Measurements from ENCODE around the gene HHIPL1.
A peak's percentile ranks its signal among the peaks of the same experiment; 100 is the strongest.

Gene HHIPL1

GRCh38 chr14:99681101-99681831, 36.3 kb downstream of the HHIPL1 start:
- no peak overlapping the region for H3K4me3 ChIP-seq (ENCODE audit: low read length in 2 of 2)
- no peak overlapping the region for H3K27ac ChIP-seq (ENCODE audit: low read depth in 2 of 2, low read length in 2 of 2)
- no peaks in the 10 kb centered on the region for H3K36me3 ChIP-seq (ENCODE audit: control insufficient read depth in 2 of 2, insufficient read depth in 2 of 2, low read length in 2 of 2)
- H3K9ac ChIP-seq (ENCODE audit: low read depth in 1 of 2, low read length in 2 of 2), result no peak overlapping the region
- H3K9me3 ChIP-seq (ENCODE audit: control insufficient read depth in 2 of 2, low read length in 2 of 2), result peaks cover 0 to 9% of the 10 kb centered on the region in 2 donors
- peaks cover 8% of the 10 kb centered on the region in 2 donors for H3K27me3 ChIP-seq (ENCODE audit: control insufficient read depth in 2 of 2, insufficient read depth in 2 of 2, low read length in 2 of 2)
- H3K4me1 ChIP-seq (ENCODE audit: control insufficient read depth in 2 of 2, insufficient read depth in 2 of 2, low read length in 2 of 2), result peaks cover 12% of the 10 kb centered on the region in 2 donors

- peaks cover 0 to 9% of the 10 kb centered on the region in 2 donors for H3K9me3 ChIP-seq (ENCODE audit: control insufficient read depth in 2 of 2, low read length in 2 of 2)
- no peak overlapping the region for H3K9ac ChIP-seq (ENCODE audit: low read depth in 1 of 2, low read length in 2 of 2)
- H3K36me3 ChIP-seq (ENCODE audit: control insufficient read depth in 2 of 2, insufficient read depth in 2 of 2, low read length in 2 of 2), result no peaks in the 10 kb centered on the region
- peaks cover 12% of the 10 kb centered on the region in 2 donors for H3K4me1 ChIP-seq (ENCODE audit: control insufficient read depth in 2 of 2, insufficient read depth in 2 of 2, low read length in 2 of 2)
- H3K27me3 ChIP-seq (ENCODE audit: control insufficient read depth in 2 of 2, insufficient read depth in 2 of 2, low read length in 2 of 2), result peaks cover 8% of the 10 kb centered on the region in 2 donors
- no peak overlapping the region for H3K4me3 ChIP-seq (ENCODE audit: low read length in 2 of 2)
- no peak overlapping the region for H3K27ac ChIP-seq (ENCODE audit: low read depth in 2 of 2, low read length in 2 of 2)
These were observed 36.9 kb downstream of the HHIPL1 start for GRCh38 chr14:99681832-99682148.

- Histone ChIP-seq H3K4me1 (ENCODE audit: control insufficient read depth in 2 of 2, insufficient read depth in 2 of 2, low read length in 2 of 2) (peaks cover 12% of the 10 kb centered on the region in 2 donors), H3K9ac (ENCODE audit: low read depth in 1 of 2, low read length in 2 of 2) (peak overlapping the region; percentile 63 to 65), H3K27ac (ENCODE audit: low read depth in 2 of 2, low read length in 2 of 2) (peak overlapping the region; percentile 51 to 74), H3K4me3 (ENCODE audit: low read length in 2 of 2) (peak overlapping the region; percentile 76 to 83), H3K27me3 (ENCODE audit: control insufficient read depth in 2 of 2, insufficient read depth in 2 of 2, low read length in 2 of 2) (peaks cover 8 to 10% of the 10 kb centered on the region in 2 donors), H3K36me3 (ENCODE audit: control insufficient read depth in 2 of 2, insufficient read depth in 2 of 2, low read length in 2 of 2) (no peaks in the 10 kb centered on the region), H3K9me3 (ENCODE audit: control insufficient read depth in 2 of 2, low read length in 2 of 2) (peaks cover 0 to 4% of the 10 kb centered on the region in 2 donors)
These were observed 38.1 kb downstream of the HHIPL1 start for GRCh38 chr14:99682809-99683618.

GRCh38 chr14:99683619-99684409, 38.9 kb downstream of the HHIPL1 start, which contains the start of gene CYP46A1:
CYP46A1 (plus strand) TSS chr14:99684298; CDS start chr14:99684418, 120 bp downstream.
- Histone ChIP-seq H3K9ac (ENCODE audit: low read depth in 1 of 2, low read length in 2 of 2) (peak within 1 kb of the TSS; percentile 63 to 65), H3K4me3 (ENCODE audit: low read length in 2 of 2) (peak within 1 kb of the TSS; percentile 76 to 83), H3K9me3 (ENCODE audit: control insufficient read depth in 2 of 2, low read length in 2 of 2) (no peaks in the 10 kb centered on the region), H3K27me3 (ENCODE audit: control insufficient read depth in 2 of 2, insufficient read depth in 2 of 2, low read length in 2 of 2) (peaks cover 8 to 14% of the 10 kb centered on the region in 2 donors), H3K4me1 (ENCODE audit: control insufficient read depth in 2 of 2, insufficient read depth in 2 of 2, low read length in 2 of 2) (peaks cover 12% of the 10 kb centered on the region in 2 donors), H3K27ac (ENCODE audit: low read depth in 2 of 2, low read length in 2 of 2) (peak within 1 kb of the TSS; percentile 51 to 74), H3K36me3 (ENCODE audit: control insufficient read depth in 2 of 2, insufficient read depth in 2 of 2, low read length in 2 of 2) (no peaks in the 10 kb centered on the region)

- H3K4me3 ChIP-seq (ENCODE audit: low read length in 2 of 2), result peak overlapping the region; percentile 64 to 65
- H3K27ac ChIP-seq (ENCODE audit: low read depth in 2 of 2, low read length in 2 of 2), result no peak overlapping the region
- peak overlapping the region; percentile 5 to 36 for H3K9ac ChIP-seq (ENCODE audit: low read depth in 1 of 2, low read length in 2 of 2)
- H3K36me3 ChIP-seq (ENCODE audit: control insufficient read depth in 2 of 2, insufficient read depth in 2 of 2, low read length in 2 of 2), result no peaks in the 10 kb centered on the region
- H3K4me1 ChIP-seq (ENCODE audit: control insufficient read depth in 2 of 2, insufficient read depth in 2 of 2, low read length in 2 of 2), result peaks cover 12% of the 10 kb centered on the region in 2 donors
- no peaks in the 10 kb centered on the region for H3K9me3 ChIP-seq (ENCODE audit: control insufficient read depth in 2 of 2, low read length in 2 of 2)
- H3K27me3 ChIP-seq (ENCODE audit: control insufficient read depth in 2 of 2, insufficient read depth in 2 of 2, low read length in 2 of 2), result peaks cover 8 to 17% of the 10 kb centered on the region in 2 donors
These were observed 39.5 kb downstream of the HHIPL1 start for GRCh38 chr14:99684410-99684934.

GRCh38 chr14:99685151-99685591, 40.2 kb downstream of the HHIPL1 start:
- peaks cover 12% of the 10 kb centered on the region in 2 donors for H3K4me1 ChIP-seq (ENCODE audit: control insufficient read depth in 2 of 2, insufficient read depth in 2 of 2, low read length in 2 of 2)
- H3K27me3 ChIP-seq (ENCODE audit: control insufficient read depth in 2 of 2, insufficient read depth in 2 of 2, low read length in 2 of 2), result peaks cover 8 to 17% of the 10 kb centered on the region in 2 donors
- no peak overlapping the region for H3K27ac ChIP-seq (ENCODE audit: low read depth in 2 of 2, low read length in 2 of 2)
- no peak overlapping the region for H3K9ac ChIP-seq (ENCODE audit: low read depth in 1 of 2, low read length in 2 of 2)
- no peak overlapping the region for H3K4me3 ChIP-seq (ENCODE audit: low read length in 2 of 2)
- H3K36me3 ChIP-seq (ENCODE audit: control insufficient read depth in 2 of 2, insufficient read depth in 2 of 2, low read length in 2 of 2), result no peaks in the 10 kb centered on the region
- H3K9me3 ChIP-seq (ENCODE audit: control insufficient read depth in 2 of 2, low read length in 2 of 2), result no peaks in the 10 kb centered on the region

- no peak overlapping the region for H3K27ac ChIP-seq (ENCODE audit: low read depth in 2 of 2, low read length in 2 of 2)
- no peak overlapping the region for H3K9ac ChIP-seq (ENCODE audit: low read depth in 1 of 2, low read length in 2 of 2)
These were observed 40.7 kb downstream of the HHIPL1 start for GRCh38 chr14:99685596-99685995.

GRCh38 chr14:99686557-99687283, 41.8 kb downstream of the HHIPL1 start:
- H3K9ac ChIP-seq (ENCODE audit: low read depth in 1 of 2, low read length in 2 of 2), result no peak overlapping the region
- H3K27me3 ChIP-seq (ENCODE audit: control insufficient read depth in 2 of 2, insufficient read depth in 2 of 2, low read length in 2 of 2), result peaks cover 11 to 13% of the 10 kb centered on the region in 2 donors
- H3K4me3 ChIP-seq (ENCODE audit: low read length in 2 of 2), result no peak overlapping the region
- peaks cover 12% of the 10 kb centered on the region in 2 donors for H3K4me1 ChIP-seq (ENCODE audit: control insufficient read depth in 2 of 2, insufficient read depth in 2 of 2, low read length in 2 of 2)
- no peaks in the 10 kb centered on the region for H3K36me3 ChIP-seq (ENCODE audit: control insufficient read depth in 2 of 2, insufficient read depth in 2 of 2, low read length in 2 of 2)
- no peak overlapping the region for H3K27ac ChIP-seq (ENCODE audit: low read depth in 2 of 2, low read length in 2 of 2)
- H3K9me3 ChIP-seq (ENCODE audit: control insufficient read depth in 2 of 2, low read length in 2 of 2), result no peaks in the 10 kb centered on the region

More at GRCh38 chr14:99685596-99685995, 40.7 kb downstream of the HHIPL1 start:
- Histone ChIP-seq H3K9me3 (ENCODE audit: control insufficient read depth in 2 of 2, low read length in 2 of 2) (no peaks in the 10 kb centered on the region), H3K27me3 (ENCODE audit: control insufficient read depth in 2 of 2, insufficient read depth in 2 of 2, low read length in 2 of 2) (peaks cover 11 to 17% of the 10 kb centered on the region in 2 donors), H3K4me3 (ENCODE audit: low read length in 2 of 2) (no peak overlapping the region), H3K4me1 (ENCODE audit: control insufficient read depth in 2 of 2, insufficient read depth in 2 of 2, low read length in 2 of 2) (peaks cover 12% of the 10 kb centered on the region in 2 donors), H3K36me3 (ENCODE audit: control insufficient read depth in 2 of 2, insufficient read depth in 2 of 2, low read length in 2 of 2) (no peaks in the 10 kb centered on the region)
